MG63 (cell line): Measurements from ENCODE around the gene HPRT1. TPM values are rescaled to one million over a fixed set of nuclear protein-coding genes. Genes with fewer than 3 reads are reported as not detected.

Experiments
- DNase-seq: peaks from one replicate; pipeline ENCODE4 v3.0.0-alpha.2; 2020
- H3K27me3 ChIP-seq: fragments of 250-450 bp; sonication (Bioruptor Pico); 2 replicates; pipeline ENCODE4 v1.5.1; 2020; ENCODE audit warnings: mild to moderate bottlenecking, moderate library complexity
- H3K36me3 ChIP-seq: fragments of 250-450 bp; sonication (Bioruptor Pico); 2 replicates; pipeline ENCODE4 v1.5.1; 2020; ENCODE audit warnings: mild to moderate bottlenecking, moderate library complexity
- H3K4me3 ChIP-seq: fragments of 250-450 bp; sonication (Bioruptor Pico); 2 replicates; pipeline ENCODE4 v1.5.1; 2020; ENCODE audit warnings: mild to moderate bottlenecking, moderate library complexity
- H3K9me3 ChIP-seq: fragments of 250-450 bp; sonication (Bioruptor Pico); 2 replicates; pipeline ENCODE4 v1.5.1; 2020; ENCODE audit warnings: mild to moderate bottlenecking, moderate library complexity
- total RNA-seq: library from RNA; depleted of rRNA; stranded (reverse); fragments of >200 nt; shearing (Covaris generic); gene quantifications from 2 replicates; pipeline ENCODE4 v1.2.3, GENCODE V29; 2014; ENCODE audit warnings: low replicate concordance

Gene HPRT1
- total RNA-seq, 1 experiment from 2014 or later: 49.7 TPM

- H3K36me3 ChIP-seq: no peaks in the 10 kb centered on the region
- no peak for DNase-seq
- no peaks in the 10 kb centered on the region for H3K9me3 ChIP-seq
- no peak overlapping the region for H3K4me3 ChIP-seq
- H3K27me3 ChIP-seq: no peaks in the 10 kb centered on the region
Measured at GRCh38 chrX:134525086-134525792, 65.3 kb downstream of the HPRT1 start.

GRCh38 chrX:134526399-134526798, 66.4 kb downstream of the HPRT1 start:
- Histone ChIP-seq H3K9me3 (no peaks in the 10 kb centered on the region), H3K36me3 (no peaks in the 10 kb centered on the region), H3K27me3 (no peaks in the 10 kb centered on the region), H3K4me3 (no peak overlapping the region)
- no peak for DNase-seq

GRCh38 chrX:134528960-134529359, 69.0 kb downstream of the HPRT1 start:
- H3K9me3 ChIP-seq: no peaks in the 10 kb centered on the region
- no peaks in the 10 kb centered on the region for H3K36me3 ChIP-seq
- no peak for DNase-seq
- no peaks in the 10 kb centered on the region for H3K27me3 ChIP-seq
- no peak overlapping the region for H3K4me3 ChIP-seq

GRCh38 chrX:134529481-134529880, 69.5 kb downstream of the HPRT1 start:
- Histone ChIP-seq H3K36me3 (no peaks in the 10 kb centered on the region), H3K27me3 (no peaks in the 10 kb centered on the region), H3K9me3 (no peaks in the 10 kb centered on the region), H3K4me3 (no peak overlapping the region)
- no peak for DNase-seq

- no peak overlapping the region for H3K4me3 ChIP-seq
- H3K36me3 ChIP-seq: no peaks in the 10 kb centered on the region
- H3K9me3 ChIP-seq: no peaks in the 10 kb centered on the region
- no peak for DNase-seq
- H3K27me3 ChIP-seq: no peaks in the 10 kb centered on the region
Measured at GRCh38 chrX:134530845-134531244, 70.9 kb downstream of the HPRT1 start.

- H3K9me3 ChIP-seq: no peaks in the 10 kb centered on the region
- H3K4me3 ChIP-seq: no peak overlapping the region
- no peaks in the 10 kb centered on the region for H3K36me3 ChIP-seq
- H3K27me3 ChIP-seq: no peaks in the 10 kb centered on the region
- no peak for DNase-seq
Measured at GRCh38 chrX:134533352-134533751, 73.4 kb downstream of the HPRT1 start.

GRCh38 chrX:134533952-134534351, 74.0 kb downstream of the HPRT1 start:
- no peaks in the 10 kb centered on the region for H3K27me3 ChIP-seq
- H3K4me3 ChIP-seq: no peak overlapping the region
- no peak for DNase-seq
- H3K36me3 ChIP-seq: no peaks in the 10 kb centered on the region
- H3K9me3 ChIP-seq: no peaks in the 10 kb centered on the region

- Histone ChIP-seq H3K9me3 (no peaks in the 10 kb centered on the region), H3K27me3 (no peaks in the 10 kb centered on the region), H3K36me3 (no peaks in the 10 kb centered on the region), H3K4me3 (no peak overlapping the region)
- no peak for DNase-seq
Measured at GRCh38 chrX:134537179-134537955, 77.4 kb downstream of the HPRT1 start.

GRCh38 chrX:134538316-134538715, 78.4 kb downstream of the HPRT1 start:
- no peak for DNase-seq
- H3K9me3 ChIP-seq: no peaks in the 10 kb centered on the region
- H3K36me3 ChIP-seq: no peaks in the 10 kb centered on the region
- H3K4me3 ChIP-seq: no peak overlapping the region
- no peaks in the 10 kb centered on the region for H3K27me3 ChIP-seq

GRCh38 chrX:134541906-134542305, 81.9 kb downstream of the HPRT1 start:
- Histone ChIP-seq H3K36me3 (peaks cover 17% of the 10 kb centered on the region), H3K27me3 (no peaks in the 10 kb centered on the region), H3K9me3 (no peaks in the 10 kb centered on the region), H3K4me3 (no peak overlapping the region)
- no peak for DNase-seq

- Histone ChIP-seq H3K4me3 (no peak overlapping the region), H3K27me3 (no peaks in the 10 kb centered on the region), H3K9me3 (no peaks in the 10 kb centered on the region), H3K36me3 (peaks cover 20% of the 10 kb centered on the region)
- peak; percentile 48 for DNase-seq
Measured at GRCh38 chrX:134542485-134542884, 82.5 kb downstream of the HPRT1 start.

GRCh38 chrX:134543288-134543687, 83.3 kb downstream of the HPRT1 start:
- Histone ChIP-seq H3K27me3 (no peaks in the 10 kb centered on the region), H3K9me3 (no peaks in the 10 kb centered on the region), H3K36me3 (peaks cover 24% of the 10 kb centered on the region), H3K4me3 (no peak overlapping the region)
- DNase-seq: no peak

GRCh38 chrX:134544135-134544512, 84.2 kb downstream of the HPRT1 start:
- Histone ChIP-seq H3K36me3 (peaks cover 24% of the 10 kb centered on the region), H3K27me3 (no peaks in the 10 kb centered on the region), H3K4me3 (no peak overlapping the region), H3K9me3 (no peaks in the 10 kb centered on the region)
- DNase-seq: no peak

GRCh38 chrX:134544513-134545151, 84.7 kb downstream of the HPRT1 start:
- Histone ChIP-seq H3K9me3 (no peaks in the 10 kb centered on the region), H3K4me3 (no peak overlapping the region), H3K36me3 (peaks cover 24% of the 10 kb centered on the region), H3K27me3 (no peaks in the 10 kb centered on the region)
- no peak for DNase-seq

GRCh38 chrX:134545510-134545909, 85.5 kb downstream of the HPRT1 start:
- DNase-seq: no peak
- Histone ChIP-seq H3K36me3 (peaks cover 24% of the 10 kb centered on the region), H3K27me3 (no peaks in the 10 kb centered on the region), H3K9me3 (no peaks in the 10 kb centered on the region), H3K4me3 (no peak overlapping the region)

- Histone ChIP-seq H3K4me3 (no peak overlapping the region; the same call in 1 of the 2 replicates), H3K9me3 (no peaks in the 10 kb centered on the region), H3K27me3 (no peaks in the 10 kb centered on the region), H3K36me3 (peaks cover 24% of the 10 kb centered on the region)
- DNase-seq: no peak
Measured at GRCh38 chrX:134546187-134546586, 86.2 kb downstream of the HPRT1 start.

- no peak for DNase-seq
Measured at GRCh38 chrX:134547047-134547679, 87.2 kb downstream of the HPRT1 start.

More at GRCh38 chrX:134547047-134547679, 87.2 kb downstream of the HPRT1 start:
- Histone ChIP-seq H3K27me3 (no peaks in the 10 kb centered on the region), H3K4me3 (peak overlapping the region; percentile 75), H3K36me3 (peaks cover 24% of the 10 kb centered on the region), H3K9me3 (no peaks in the 10 kb centered on the region)
